UCSD-AML1 (cell line): Measurements from ENCODE around the gene ANO6.

Experiments used
- DNase-seq: peaks from one replicate; lab custom pipeline; 2025; ENCODE audit not compliant: unreplicated experiment; lab: John Stamatoyannopoulos, UW

The ANO6 gene

GRCh38 chr12:45209784-45210183 is 6.1 kb upstream of the ANO6 start:
- no peak for DNase-seq

DNA sequence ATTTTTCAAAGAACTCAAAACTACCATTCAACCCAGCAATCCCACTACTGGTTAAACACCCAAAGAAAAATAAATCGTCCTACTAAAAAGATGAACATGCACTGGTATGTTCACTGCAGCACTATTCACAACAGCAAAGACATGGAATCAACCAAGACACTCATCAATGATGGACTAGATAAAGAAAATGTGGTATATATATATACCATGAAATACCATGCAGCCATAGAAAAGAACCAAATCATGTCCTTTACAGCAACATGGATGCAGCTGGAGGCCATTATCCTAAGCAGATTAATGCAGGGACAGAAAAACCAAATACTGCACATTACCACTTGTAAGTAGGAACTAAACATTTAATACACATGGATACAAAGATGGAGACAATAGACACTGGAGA is 3.8 kb upstream of the ANO6 start:
- no peak for DNase-seq

DNA sequence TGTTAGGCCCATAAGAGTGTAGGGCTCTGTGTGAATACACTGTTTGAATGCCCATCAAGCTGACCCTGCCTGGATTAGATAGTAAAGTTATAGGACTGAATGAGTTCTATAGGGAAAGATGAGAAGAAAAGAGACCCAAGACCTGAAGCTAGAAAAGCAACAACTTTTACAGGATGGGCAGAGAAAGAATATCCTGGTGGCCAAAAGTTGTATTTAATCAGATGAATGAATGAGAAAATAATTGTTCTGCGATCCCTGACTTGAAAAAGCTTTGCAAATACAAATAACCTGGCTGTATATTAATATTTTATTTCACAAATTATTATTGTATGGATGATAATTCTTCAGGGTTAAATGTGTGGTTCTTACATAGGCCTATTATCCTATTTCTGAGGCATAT is 2.8 kb upstream of the ANO6 start:
- no peak for DNase-seq

GRCh38 chr12:45214071-45214470 is 1.8 kb upstream of the ANO6 start:
- DNase-seq: no peak

DNA sequence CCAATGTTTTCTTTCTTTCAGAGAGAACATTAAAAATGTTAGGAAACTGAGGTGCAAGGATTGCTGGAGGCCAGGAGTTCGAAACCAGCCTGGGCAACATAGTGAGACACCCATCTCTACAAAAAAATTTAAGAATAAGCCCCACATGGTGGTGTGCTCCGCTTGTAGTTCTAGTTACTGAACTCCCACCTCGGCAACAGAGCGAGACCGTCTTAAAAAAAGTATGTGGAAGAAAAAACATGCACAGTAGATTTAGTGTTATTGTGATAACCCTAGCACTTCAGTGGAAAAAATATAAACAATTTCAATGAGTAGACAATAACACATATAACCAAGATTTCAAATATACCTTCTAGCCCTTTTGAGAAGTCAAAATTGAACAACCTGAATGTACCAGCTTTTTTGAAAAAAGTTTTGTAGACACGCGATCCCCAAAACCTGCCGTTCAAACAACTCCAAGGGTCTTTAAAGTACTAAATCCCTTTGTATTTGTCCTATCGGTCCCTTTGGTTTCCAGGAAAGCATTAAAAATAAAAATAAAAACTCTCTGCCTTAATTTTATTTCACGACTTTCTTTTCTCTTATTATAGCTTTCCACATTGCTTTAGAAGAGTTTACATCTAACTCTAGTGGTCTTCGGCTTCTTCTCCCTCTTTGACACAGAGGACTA is 1.0 kb upstream of the ANO6 start:
- no peak for DNase-seq

- peak; percentile 71 for DNase-seq
Observed at GRCh38 chr12:45216230-45216982, 511 bp downstream of the ANO6 start.

DNA sequence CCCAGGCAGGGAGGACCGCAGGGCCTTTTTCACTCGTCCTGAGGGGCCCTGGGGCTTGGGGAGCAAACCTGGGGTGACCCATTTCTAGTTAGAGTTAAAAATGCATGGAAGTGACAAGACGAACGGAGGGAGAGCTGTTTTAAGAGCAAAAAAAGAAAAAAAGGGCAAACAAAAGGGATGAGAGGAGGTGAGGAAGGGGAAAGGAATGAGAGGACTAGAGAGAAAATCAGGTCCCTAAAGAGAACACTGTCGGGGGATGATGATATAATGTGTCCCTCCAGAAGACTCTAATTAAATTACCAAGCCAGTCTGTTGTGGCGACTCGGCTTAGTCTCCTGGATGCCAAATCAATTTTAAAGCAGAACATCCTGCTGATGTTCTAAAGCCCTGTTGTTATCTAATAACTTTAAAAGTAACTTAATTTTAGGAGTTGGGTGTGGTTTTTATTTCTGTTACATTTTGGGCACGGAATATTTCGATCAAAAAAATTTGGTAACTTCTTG is 1.1 kb downstream of the ANO6 start:
- DNase-seq: no peak

DNA sequence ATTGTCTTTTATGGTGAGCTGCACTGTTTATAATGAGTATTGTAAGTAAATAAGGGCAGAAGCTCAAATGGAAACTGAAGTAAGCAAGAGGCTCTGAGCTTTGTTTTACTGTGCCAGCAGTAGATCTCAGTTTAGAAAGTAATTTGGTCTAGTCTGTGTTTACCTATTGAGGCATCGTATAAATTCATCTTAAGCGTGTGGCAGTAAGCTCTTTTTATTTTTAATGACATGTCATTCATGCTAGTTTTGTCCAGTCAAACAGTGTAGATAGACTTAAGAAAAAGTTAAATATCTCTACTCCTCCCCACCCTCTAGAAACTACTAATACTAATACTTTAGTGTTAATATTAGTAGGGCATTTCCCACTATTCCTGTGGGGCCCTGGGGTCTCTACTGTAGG is 2.0 kb downstream of the ANO6 start:
- DNase-seq: no peak

DNA sequence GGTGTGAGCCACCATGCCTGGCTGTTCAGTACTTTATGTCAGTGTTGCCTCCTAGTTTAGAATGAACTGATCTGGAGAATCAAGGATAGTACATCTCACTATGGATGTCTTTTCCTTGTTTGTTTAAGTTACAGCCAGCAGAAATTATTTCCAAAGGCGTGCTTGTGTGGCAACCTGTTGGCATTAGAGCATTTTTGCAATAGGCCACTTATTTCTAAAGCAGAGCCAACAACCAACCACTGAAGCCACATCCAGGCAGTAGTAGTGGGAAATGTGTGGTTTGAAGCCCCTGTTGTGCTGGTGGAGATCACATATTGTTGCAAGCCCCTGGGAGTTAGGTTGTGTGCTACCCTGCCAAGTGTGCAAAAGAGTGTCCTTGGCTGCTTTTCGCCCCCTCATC is 3.7 kb downstream of the ANO6 start:
- no peak for DNase-seq

- DNase-seq: no peak
Observed at GRCh38 chr12:45220363-45220931, 4.6 kb downstream of the ANO6 start.

DNA sequence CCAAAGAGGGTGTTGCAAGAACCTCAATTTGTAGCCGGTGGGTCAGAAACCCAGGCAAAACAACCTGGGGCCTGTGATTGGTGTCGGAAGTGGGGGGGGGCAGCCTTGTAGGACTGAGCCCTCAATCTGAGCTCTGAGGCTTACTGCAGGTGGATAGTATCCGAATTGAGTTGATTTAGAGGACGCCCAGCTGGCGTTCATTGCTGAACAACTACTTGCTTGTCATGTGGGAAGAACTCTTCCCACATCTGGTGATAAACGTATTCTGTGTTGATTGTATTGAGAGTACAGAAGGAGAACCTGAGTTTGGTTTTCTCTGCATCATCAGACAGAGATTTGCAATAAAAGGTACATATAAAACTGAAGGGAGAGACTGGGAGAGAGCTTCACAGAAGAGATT is 5.1 kb downstream of the ANO6 start:
- no peak for DNase-seq

GRCh38 chr12:45223868-45224267 is 8.0 kb downstream of the ANO6 start:
- no peak for DNase-seq

DNA sequence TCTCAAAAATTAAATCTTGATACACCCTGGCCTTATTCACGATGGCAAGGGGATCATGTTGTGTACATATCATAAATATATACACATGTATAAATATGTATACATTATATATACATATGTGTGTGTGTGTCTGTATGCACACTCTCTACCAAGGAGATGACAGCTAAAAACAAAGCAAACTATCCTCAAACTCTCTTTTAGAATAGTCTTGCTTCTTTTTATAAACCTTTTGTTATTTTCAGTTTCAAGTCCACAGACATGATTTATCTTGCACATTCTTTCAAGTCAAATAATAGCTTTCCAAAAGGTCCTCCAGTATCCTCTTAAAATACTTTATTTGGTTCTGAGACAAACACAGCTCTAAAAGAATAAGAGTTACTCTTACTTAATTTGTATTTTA is 8.4 kb downstream of the ANO6 start:
- DNase-seq: no peak

GRCh38 chr12:45226021-45226420 is 10.1 kb downstream of the ANO6 start:
- no peak for DNase-seq

DNA sequence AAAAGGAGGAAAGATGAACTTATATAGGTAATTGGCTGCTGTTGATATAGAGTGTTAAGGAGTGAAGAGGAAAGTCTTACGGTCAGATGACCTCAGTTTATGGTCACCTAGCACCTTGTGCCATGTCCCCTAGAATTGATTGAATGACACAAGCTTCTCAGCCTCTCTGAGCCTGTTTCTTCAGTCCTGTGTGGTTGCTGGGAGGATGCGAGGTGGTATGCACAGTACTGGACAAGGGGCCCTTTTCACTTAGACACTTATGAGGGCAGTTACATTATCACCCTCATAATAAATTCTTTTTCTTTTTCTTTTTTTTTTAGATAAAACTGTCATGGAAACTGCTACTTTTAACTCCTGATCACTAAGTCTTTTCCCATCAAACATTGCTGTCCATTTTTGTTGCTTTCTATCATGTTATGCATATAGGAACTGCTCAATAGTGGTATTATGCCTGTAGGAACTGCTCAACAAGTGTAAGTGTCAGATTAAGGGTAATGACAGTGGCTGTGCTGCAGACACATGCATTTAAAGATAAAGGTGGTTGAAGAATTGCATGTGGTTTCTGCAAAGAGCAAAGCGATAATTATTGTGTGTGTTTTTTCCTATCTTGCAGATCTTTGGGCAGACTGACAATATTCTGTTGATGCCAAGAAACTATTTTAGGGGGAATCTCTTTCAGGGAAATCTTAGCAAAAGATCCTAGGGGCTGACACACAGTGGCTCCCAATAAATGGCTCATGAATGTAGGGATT is 11.6 kb downstream of the ANO6 start:
- DNase-seq: no peak

DNA sequence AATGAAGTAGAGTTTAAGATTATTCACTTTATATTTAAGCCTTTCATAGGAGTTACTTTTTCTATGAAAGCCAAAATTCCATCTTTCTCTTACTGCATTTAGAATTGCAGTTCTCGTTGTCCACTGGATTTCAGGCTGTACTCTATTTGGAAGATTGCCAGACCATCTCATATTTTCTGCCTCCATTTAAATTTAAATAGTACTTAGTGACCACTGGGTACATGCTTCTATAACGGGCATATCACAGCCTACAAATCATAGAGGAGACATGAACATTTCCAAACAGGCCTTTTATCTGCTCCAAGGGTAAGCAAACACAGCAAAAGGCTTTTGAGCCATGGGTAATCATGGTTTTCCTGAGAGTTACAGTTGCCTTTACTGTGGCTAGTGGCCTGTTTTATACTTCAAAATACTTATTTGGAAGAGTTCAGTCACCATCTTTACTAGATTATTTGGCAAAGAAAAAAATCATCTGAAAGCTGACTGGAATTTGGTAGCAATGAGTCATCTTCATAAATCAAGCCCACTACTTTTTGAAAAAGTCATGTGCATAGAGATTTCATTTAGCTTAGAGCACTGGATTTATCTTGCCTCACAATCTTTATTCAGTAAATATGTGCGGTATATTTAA is 15.7 kb downstream of the ANO6 start:
- DNase-seq: no peak

DNA sequence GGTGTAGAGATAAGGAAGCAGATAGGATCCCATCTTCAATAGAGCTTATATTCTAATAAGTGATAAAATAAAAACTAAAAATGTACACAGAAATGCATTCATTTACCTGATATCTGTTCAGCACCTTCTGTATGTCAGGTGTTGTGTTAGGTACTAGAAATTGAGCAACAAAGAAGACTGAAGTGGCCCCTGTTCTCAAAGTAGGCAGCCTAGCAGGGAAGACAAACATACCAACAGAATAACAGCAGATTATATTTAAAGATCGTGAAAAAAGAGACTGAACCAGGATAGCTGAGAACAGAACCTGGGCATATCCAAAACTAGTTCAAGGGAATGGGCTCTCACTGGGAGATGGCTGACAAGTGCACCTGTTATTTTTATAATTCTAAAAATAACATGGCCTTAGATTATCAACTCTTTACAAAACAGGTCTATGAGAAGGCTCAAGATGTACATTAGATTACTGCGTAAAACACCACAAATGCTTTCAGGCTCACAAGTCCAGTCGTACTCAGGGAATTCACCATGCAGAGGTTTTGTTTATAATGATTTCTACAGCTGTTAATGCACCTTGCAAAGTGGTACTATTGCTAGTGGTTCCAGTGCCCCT is 16.4 kb downstream of the ANO6 start:
- DNase-seq: no peak

DNA sequence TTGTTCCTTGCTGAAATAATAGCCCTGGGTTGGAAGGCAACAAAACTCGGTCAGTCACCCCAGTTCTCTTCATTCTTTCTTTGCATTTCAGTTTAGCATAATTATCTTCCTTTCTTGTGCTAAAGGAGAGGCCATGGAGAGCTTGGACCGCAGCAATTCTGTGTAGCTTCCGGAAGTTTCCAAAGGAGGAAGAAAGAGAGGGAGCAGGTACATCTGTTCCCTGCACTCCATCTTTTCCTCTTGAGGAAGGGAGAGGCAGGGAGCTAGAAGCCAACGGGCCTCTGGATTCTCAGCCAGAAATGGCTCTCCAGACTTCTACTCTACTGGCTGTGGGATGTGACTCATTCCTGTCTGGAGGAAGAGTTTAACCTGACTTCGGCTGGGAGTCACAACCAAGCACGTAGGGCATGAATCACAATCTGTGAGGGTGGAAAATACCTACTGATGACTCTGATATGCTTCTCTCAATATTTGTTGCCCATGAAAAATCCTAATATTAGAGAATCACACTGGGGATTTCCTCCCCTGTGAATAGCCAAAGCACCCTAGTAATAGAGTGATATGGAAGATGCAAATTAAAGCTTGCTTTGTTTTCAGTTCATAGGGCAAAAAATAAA is 17.0 kb downstream of the ANO6 start:
- DNase-seq: no peak

DNA sequence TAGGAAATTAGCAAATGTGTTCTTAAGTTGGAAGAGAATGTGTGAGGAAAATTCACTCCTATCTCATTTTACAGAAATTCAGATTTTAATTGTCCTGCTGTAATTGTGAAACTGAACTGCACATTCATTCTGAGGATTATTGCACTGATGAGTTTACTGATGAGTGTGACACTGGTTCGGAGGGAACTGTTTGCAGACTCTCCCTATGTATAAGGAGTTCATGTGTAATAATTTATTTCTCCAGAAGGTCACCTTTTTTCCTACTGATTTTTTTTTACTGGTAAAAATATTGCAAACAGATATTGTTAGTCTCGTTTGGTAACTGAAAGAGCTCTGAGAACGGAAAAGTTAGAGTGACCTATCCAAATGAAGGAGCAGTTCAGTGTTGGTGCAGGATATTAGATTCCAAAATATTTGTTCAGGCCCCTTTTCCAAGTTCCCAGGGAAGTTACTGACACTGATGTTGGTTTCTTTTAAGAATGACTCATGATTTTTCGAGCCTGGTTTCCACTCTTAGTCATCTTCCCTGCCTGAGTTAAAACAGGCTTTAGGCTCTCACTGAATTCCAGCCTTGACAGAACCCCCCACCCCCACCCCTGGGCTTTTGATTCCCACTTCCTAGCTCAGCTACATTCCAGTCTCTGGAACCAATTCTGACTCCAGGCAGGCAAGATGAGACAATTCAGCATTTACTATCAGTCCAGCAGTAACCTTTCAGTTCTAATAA is 18.4 kb downstream of the ANO6 start:
- DNase-seq: peak; percentile 41
